ENCODE measurements around the gene PRM2.
A peak's percentile ranks its signal among the peaks of the same experiment; 100 is the strongest.
"Not testable (repeated sequence)": the region's sequence is repeated elsewhere in the genome, so short reads cannot be mapped to it uniquely, and the experiment has no call there.

The PRM2 gene

DNA sequence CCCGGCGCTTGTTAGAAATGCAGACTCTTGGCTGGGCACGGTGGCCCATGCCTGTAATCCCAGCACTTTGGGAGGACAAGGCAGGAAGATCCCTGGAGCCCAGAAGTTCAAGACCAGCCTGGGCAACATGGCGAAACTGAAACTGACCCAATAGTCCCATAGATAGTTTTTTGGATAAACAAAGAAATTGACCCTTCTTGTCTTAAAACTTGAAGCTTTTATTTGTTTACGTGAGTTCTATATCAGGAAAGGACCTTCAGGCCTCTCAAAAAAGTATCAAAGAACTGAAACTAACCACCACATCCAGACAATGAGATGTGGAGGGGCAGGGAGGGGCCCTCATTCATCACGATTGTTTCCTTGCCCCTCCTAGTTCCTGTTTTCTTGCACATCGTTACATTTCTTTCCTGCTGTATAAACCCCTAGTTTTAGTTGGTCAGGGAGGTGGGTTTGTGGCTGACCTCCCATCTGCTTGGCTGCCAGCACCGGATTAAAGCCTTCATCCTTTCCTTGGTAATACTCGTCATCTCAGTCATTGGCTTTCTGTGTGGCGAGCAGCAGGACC, 34.8 kb upstream of the PRM2 start:
- H3K27ac Mint-ChIP-seq, result peak overlapping the region; percentile 52
- peaks cover 34% of the 10 kb centered on the region for H3K4me1 Mint-ChIP-seq
- DNase-seq (ENCODE audit: low spot score in 2 of 2) (peak in 1 of 2 donors; percentile 80), ATAC-seq (peak; percentile 35)
- no peaks in the 10 kb centered on the region for H3K9me3 Mint-ChIP-seq
- H3K4me3 Mint-ChIP-seq, result peak overlapping the region; percentile 8
- H3K36me3 Mint-ChIP-seq, result peaks cover 10% of the 10 kb centered on the region

DNA sequence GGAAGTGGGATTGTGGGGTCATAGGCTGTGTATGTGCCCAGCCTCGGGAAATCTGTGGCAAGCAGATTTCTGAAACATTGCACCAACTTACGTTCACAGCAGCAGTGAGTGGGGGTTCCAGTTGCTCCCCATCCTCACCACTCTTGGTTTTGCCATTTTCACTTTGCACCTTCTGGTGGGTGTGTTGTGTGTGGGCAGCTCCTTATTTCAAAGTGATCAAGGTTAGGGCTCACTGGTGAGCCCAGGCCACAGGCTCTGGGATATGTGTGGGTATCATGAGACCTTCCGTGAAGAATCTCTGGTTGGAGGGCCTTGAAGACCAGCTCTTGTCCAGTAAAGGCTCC, 34.3 kb upstream of the PRM2 start:
- peaks cover 10% of the 10 kb centered on the region for H3K36me3 Mint-ChIP-seq
- H3K9me3 Mint-ChIP-seq, result no peaks in the 10 kb centered on the region
- DNase-seq (ENCODE audit: low spot score in 2 of 2), result no peak
- no peak for ATAC-seq
- no peak overlapping the region for H3K27ac Mint-ChIP-seq
- peaks cover 34% of the 10 kb centered on the region for H3K4me1 Mint-ChIP-seq
- H3K4me3 Mint-ChIP-seq, result no peak overlapping the region

DNA sequence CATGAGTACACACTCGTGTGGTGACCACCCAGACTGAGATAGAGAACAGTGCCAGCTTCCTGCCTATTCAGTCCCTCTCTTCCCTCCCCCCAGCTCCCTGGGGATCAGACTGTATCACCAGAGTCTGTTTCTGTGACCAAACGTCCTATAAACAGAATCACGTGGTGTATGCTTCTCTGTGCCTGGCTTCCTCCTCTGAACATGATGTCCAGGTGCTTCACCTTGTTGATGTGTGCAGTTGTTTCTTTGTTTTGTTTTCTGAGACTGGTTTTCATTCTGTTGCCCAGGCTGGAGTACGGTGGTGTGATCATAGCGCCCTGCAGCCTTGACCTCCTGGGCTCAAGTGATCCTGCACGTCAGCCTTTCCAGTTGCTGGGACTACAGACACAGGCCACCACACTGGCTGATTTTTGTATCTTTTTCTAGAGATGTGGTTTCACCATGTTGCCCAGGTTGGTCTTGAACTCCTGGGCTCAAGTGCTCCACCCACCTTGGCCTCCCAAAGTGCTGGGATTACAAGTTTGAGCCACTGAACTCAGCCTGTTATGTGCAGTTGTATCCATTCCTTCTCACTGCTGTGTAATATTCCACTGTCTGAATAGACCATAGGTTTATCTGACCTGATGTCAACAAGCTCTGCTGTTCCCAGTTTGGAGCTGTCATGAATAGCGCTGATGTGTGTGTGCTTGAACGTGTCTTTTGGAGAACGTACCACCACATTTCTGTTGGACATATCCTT, 33.8 kb upstream of the PRM2 start:
- Mint-ChIP-seq H3K27ac (no peak overlapping the region), H3K36me3 (peaks cover 10% of the 10 kb centered on the region), H3K4me3 (no peak overlapping the region)

DNA sequence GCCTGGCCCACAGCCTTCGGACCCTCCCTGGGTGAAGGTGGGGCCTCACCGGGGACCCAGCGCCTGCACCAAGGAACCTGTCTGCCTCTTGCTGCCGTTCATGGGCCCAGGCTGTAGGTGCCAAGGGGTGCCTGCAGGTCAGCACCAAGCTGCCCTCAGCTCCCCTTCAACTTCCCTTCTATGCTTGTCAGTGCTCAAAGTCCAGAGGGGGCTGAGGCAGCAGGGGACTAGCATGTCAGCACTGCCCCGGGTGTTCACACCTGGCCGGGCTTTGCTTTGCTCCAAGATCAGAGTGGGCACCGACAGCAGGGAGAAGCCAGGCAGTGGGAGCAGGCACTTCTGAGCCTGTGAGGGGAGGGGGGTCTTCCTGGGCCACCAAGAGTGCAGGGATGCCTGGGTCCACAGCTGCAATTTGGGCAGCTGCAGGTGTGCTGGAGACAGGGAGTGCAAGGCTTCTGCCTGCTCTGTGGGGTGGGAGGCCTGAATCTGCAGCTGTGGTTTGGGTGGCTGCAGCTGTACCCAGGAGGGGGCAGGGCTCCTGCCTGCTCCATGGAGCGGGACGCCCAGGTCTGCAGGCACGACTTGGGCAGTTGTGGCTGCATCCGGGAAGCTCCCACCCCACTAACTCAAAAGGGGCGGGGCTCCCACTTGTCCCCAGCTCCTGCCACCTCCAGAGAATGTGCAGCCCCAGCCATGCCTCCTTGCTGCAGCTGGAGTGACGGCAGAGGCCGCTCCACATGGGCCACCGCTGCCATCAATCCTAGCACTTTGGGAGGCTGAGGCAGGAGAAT, 32.4 kb upstream of the PRM2 start:
- H3K27ac Mint-ChIP-seq, result no peak overlapping the region
- no peak overlapping the region for H3K4me3 Mint-ChIP-seq
- no peaks in the 10 kb centered on the region for H3K9me3 Mint-ChIP-seq
- ATAC-seq, result no peak
- peaks cover 10% of the 10 kb centered on the region for H3K36me3 Mint-ChIP-seq
- DNase-seq (ENCODE audit: low spot score in 2 of 2), result no peak
- peaks cover 34% of the 10 kb centered on the region for H3K4me1 Mint-ChIP-seq

More for the DNA sequence above, 33.8 kb upstream of the PRM2 start:
- ATAC-seq (no peak), DNase-seq (ENCODE audit: low spot score in 2 of 2) (no peak)
- H3K9me3 Mint-ChIP-seq, result no peaks in the 10 kb centered on the region
- peaks cover 34% of the 10 kb centered on the region for H3K4me1 Mint-ChIP-seq

DNA sequence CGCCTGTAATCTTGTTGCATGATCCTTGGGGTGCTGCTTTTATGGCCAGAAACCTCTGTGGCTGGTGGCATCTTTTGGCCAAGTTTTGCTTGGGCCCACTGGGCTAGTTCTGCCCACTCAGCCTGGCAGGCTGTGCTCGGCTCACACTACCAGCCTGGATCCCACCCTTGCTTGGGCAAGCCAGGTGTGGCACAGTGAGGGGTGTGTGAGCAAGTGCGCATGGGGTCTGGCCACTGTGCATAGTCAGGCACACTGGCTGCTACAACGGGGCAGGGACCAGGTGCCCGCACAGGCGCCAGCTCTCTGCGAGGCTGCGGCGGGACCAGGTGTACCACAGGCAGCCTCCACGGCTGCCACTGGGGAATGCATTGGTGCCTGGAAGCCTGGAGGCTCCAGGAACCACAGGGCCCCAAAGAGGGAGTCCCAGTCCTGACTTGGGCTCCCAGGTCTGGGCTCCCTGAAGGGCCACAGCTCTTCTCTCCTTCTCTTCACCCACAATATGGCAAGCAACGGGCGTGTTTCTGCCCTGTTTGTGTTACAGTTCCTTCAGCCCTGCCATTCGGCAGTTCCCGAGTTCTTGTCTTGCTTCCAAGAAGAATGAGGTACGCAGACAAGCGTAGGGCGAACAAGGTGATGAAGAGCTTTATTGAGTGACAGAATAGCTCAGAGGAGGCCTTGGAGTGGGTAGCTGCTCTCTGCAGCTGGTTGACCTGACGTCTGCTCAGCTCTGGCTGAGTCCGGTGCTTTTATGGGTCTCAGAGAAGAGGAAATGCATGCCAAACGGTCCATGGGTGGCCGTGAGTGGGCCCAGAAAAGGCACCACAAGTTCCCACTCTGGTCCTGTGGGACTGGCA, 31.6 kb upstream of the PRM2 start:
- no peak for DNase-seq (ENCODE audit: low spot score in 2 of 2)
- Mint-ChIP-seq H3K4me1 (peaks cover 30% of the 10 kb centered on the region), H3K4me3 (no peak overlapping the region), H3K36me3 (peaks cover 10% of the 10 kb centered on the region), H3K27ac (no peak overlapping the region), H3K9me3 (no peaks in the 10 kb centered on the region)
- ATAC-seq, result no peak

DNA sequence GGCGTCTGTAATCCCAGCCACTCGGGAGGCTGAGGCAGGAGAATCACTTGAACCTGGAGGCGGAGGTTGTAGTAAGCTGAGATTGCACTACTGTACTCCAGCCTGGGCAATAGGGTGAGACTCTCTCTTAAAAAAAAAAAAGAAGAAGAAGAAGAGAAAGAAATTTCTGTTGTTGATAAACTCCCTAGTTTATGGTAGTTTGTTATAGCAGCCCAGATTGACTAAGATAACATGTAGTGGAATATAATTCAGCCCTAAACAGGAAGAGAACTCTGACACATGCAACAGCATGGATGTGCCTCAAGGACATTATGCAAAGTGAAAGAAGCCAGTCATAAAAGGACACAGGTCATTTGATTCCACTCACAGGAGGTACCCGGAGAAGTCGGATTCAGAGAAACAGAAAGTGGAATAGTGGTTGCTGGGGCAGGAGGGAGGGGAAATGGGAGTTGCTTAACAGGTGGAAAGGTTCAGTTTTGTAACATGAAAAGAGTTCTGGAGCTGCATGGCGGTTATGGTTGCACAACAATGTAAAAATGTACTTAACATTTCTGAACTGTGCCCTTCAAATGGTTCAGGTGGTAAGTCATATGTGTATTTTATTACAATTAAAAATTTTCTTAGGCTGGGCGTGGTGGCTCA, 30.8 kb upstream of the PRM2 start:
- Mint-ChIP-seq H3K4me3 (no peak overlapping the region), H3K4me1 (peaks cover 26% of the 10 kb centered on the region), H3K27ac (no peak overlapping the region), H3K36me3 (peaks cover 10% of the 10 kb centered on the region), H3K9me3 (no peaks in the 10 kb centered on the region)
- no peak for DNase-seq (ENCODE audit: low spot score in 2 of 2)
- ATAC-seq, result no peak

DNA sequence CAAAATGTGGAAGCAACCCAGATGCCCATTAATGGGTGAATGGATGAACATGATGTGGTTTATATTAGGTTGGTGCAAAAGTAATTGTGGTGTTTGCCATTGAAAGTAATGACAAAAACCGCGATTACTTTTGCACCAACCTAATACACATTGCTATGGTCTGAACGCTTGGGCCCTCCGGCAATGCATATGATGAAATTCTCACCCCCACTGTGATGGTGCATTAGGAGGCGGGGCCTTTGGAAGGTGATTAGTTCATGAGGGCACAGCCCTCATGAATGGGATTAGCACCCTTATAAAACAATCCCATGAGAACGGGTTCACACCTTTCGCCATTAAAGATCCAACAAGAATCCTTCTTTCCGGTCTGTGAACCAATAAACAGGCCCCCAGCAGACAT, 30.1 kb upstream of the PRM2 start:
- no peak overlapping the region for H3K27ac Mint-ChIP-seq
- peaks cover 5% of the 10 kb centered on the region for H3K36me3 Mint-ChIP-seq
- DNase-seq (ENCODE audit: low spot score in 2 of 2) (no peak), ATAC-seq (no peak)
- peaks cover 19% of the 10 kb centered on the region for H3K4me1 Mint-ChIP-seq
- H3K4me3 Mint-ChIP-seq, result no peak overlapping the region
- no peaks in the 10 kb centered on the region for H3K9me3 Mint-ChIP-seq

DNA sequence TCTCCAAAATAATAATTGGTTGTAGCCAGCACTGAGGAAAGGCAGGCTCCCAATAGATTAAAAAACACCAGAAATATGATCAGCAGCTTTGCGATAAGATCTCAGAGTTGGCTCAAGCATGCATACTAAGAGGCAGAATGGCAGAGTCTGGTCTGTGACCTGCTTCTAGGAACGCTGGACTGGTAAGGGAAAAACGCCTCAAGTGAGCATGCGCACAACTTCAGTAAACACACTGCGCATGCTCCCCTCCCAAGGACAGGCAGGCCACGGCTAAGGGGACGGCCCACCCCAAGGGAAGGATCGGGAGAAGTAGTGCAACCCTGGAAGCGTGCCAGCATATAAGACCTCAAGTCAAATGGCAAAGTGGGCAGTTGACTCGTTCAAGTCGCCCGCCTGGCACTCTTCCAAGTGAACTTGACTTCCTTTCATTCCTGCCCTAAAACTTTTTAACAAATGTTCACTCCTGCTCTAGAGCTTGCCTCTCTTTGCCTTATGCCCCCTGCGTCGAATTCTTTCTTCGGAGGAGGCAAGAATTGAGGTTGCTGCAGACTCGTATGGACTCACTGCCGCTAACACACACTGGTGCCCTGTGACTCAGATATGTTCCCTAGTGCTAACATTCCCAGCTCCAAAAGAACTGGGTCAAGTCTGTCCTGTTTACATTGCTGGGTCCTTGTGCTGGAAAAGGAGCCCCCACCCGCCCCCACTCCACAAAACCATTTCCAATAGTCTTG, 27.3 kb upstream of the PRM2 start:
- H3K9me3 Mint-ChIP-seq, result no peaks in the 10 kb centered on the region
- H3K4me3 Mint-ChIP-seq, result no peak overlapping the region
- no peak for ATAC-seq
- DNase-seq (ENCODE audit: low spot score in 2 of 2), result no peak
- no peaks in the 10 kb centered on the region for H3K36me3 Mint-ChIP-seq
- peaks cover 7% of the 10 kb centered on the region for H3K4me1 Mint-ChIP-seq
- H3K27ac Mint-ChIP-seq, result no peak overlapping the region

DNA sequence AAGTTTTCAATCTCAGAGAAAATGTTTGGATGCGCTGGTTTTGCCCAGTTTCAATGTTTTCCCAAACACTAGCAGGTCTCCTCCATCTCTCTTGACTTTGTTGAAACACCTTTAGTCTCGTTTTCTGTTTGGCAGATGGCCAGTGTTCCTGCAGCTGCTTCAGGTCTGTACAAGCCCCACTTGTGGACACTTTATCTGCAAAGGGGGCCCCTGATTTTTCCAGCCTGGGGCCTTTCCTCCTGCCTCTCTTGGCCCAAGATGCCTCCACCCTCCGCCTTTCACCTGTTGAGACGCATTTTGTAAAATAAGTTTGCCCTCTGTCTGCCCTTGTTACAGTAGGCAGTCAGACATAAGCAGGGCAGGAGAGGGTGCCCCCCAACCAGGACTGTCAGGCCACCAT, 26.7 kb upstream of the PRM2 start:
- Mint-ChIP-seq H3K9me3 (no peaks in the 10 kb centered on the region), H3K4me1 (peaks cover 7% of the 10 kb centered on the region), H3K4me3 (no peak overlapping the region), H3K36me3 (no peaks in the 10 kb centered on the region), H3K27ac (no peak overlapping the region)
- ATAC-seq, result no peak
- no peak for DNase-seq (ENCODE audit: low spot score in 2 of 2)

DNA sequence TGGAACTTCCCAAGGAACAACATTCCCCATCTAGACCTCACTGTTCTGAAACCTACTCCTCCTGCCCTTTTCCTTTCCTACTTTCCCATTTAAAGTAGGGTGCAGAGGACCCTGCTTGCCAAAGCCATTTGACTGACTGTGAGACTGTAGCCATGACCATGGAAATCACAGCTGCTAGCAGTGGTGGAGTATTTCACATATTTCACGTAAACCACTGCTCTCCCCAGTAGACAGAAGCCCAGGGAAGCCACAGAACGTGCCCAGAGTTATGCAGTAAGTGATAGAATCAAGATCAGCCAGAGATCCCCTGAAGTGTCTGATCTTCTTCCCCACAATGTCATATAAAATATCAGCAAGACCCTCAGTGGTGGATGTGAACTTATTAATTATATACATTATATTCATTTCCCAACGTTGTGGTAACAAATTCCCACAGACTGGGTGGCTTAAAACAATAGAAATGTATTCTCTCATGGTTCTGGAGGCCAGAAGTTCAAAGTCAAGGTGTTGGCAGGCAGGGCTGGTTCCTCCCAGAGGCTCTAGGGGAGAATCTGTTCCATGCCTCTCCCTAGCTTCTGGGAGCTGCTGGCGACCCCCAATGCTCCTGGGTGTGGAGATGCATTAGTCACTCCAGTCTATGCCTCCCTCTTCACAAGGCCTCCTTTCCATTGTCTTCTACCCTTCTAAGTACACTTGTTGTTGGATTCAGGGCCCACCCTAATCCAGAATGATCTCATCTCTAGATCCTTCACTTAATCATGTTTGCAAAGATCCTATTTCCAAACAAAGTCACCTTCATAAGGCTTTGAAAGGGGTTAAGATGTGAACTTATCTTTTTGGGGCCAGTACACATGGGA, 25.6 kb upstream of the PRM2 start:
- no peaks in the 10 kb centered on the region for H3K9me3 Mint-ChIP-seq
- DNase-seq (ENCODE audit: low spot score in 2 of 2) (no peak), ATAC-seq (no peak)
- H3K4me1 Mint-ChIP-seq, result peaks cover 12% of the 10 kb centered on the region
- no peak overlapping the region for H3K4me3 Mint-ChIP-seq
- H3K36me3 Mint-ChIP-seq, result no peaks in the 10 kb centered on the region
- no peak overlapping the region for H3K27ac Mint-ChIP-seq

DNA sequence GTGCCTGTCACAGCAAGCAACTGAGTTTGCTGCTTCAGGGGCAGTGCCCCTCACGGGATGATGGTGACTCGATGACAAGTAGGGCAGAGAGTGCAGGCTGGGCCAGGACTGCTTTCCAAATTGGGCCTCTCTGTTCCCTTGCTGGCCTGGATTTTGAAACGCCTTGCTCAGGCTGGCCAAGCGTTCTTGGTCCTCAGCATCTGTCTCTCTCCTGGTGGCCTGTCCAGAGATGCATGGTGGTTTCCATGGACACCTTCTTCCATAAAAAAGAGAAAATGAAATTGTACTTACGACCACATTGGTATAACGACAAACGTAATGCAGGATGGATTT, 24.2 kb upstream of the PRM2 start:
- no peaks in the 10 kb centered on the region for H3K36me3 Mint-ChIP-seq

DNA sequence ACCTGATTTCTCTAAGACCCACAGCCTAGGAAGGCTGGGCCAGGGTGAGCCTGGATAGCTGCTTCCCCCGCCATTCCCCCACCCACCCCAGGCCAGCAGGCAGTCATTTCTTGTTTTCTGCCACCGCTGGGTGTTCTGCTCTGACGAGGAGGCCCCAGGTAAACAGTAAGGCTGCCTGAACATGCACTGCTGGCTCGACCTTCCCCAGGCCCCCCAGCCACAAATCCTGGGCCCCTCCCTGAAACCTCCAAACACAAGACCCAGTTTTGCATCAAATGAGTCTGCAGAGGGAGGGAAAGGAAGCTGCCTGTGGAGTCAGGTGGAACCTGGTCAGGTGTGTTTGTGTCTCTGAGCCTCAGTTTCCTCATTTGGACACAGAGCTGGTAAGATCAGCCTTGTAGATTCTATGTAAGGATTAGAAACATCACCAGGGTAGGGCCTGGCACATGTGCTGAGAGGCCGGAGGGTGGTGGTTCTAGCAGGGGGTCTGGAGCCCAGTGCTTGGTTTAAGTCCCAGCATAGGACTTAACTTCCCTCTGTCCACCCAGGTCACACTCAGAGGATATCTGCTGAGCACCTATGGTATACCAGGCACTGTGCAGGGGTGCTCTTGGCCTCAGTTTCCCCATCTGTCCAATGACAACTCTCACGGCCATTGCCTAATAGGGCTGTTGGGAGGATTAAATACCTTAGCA, 23.7 kb upstream of the PRM2 start:
- ATAC-seq, result no peak
- no peak for DNase-seq (ENCODE audit: low spot score in 2 of 2)
- no peak overlapping the region for H3K27ac Mint-ChIP-seq
- peaks cover 12% of the 10 kb centered on the region for H3K4me1 Mint-ChIP-seq
- H3K9me3 Mint-ChIP-seq, result no peaks in the 10 kb centered on the region
- H3K4me3 Mint-ChIP-seq, result no peak overlapping the region
- H3K36me3 Mint-ChIP-seq, result no peaks in the 10 kb centered on the region

More for the DNA sequence above, 24.2 kb upstream of the PRM2 start:
- H3K9me3 Mint-ChIP-seq, result no peaks in the 10 kb centered on the region
- H3K27ac Mint-ChIP-seq, result no peak overlapping the region
- DNase-seq (ENCODE audit: low spot score in 2 of 2) (no peak), ATAC-seq (no peak)
- H3K4me1 Mint-ChIP-seq, result peaks cover 12% of the 10 kb centered on the region
- no peak overlapping the region for H3K4me3 Mint-ChIP-seq

DNA sequence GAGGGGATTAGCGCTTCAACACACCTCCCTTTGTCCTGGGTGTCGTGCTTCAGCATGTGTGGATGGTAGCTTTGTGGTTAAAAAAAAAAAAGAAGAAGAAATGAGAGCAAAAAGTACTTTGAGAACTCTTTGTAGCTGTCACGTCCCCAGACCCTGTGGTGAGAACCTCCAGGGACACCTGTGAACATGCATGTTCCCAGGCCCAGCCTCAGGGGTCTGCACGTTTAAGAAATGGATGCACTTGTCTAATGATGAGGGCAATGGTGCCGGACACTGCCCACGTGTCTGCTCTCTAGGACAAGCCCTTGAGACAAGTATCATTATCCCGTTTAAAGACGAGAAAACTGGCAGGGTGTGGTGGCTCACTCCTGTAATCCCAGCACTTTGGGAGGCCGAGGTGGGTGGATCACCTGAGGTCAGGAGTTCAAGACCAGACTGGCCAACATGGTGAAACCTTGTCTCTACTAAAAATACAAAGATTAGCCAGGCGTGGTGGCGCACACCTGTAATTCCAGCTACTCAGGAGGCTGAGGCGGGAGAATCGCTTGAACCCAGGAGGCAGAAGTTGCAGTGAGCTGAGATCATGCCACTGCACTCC, 22.8 kb upstream of the PRM2 start:
- H3K9me3 Mint-ChIP-seq; DNase-seq (ENCODE audit: low spot score in 2 of 2); H3K27ac Mint-ChIP-seq; H3K4me3 Mint-ChIP-seq; H3K36me3 Mint-ChIP-seq; ATAC-seq: not testable (repeated sequence)
- peaks cover 12% of the 10 kb centered on the region for H3K4me1 Mint-ChIP-seq

All from stimulated activated effector memory CD8-positive, alpha-beta T cell treated with anti-CD3 and anti-CD28 coated beads, Interleukin-12 subunit alpha, Interleukin-12 subunit beta, amount 100 ng/mL, for 72 hours (primary cell).